ENCODE measurements around the gene FRMD8. TPM values are rescaled to one million over a fixed set of nuclear protein-coding genes. Genes with fewer than 3 reads are reported as not detected.
A peak's percentile ranks its signal among the peaks of the same experiment; 100 is the strongest.

The FRMD8 gene
- total and polyA plus RNA-seq, 9 of the 15 experiments (the other 6 are each of a cell fraction or from before 2014, with no cell fraction given): 4.5 to 54.5 (median 15.8) TPM

- TF ChIP-seq BACH1 (tag; IDR thresholded peaks at IDR 0.05): no peak
- 0 out of 2 replicates have a peak, but pooled peaks have one; percentile 25 for TF ChIP-seq ZC3H8 (IDR thresholded peaks at IDR 0.05)
- TF ChIP-seq ZNF830 (CRISPR knock-in tag; IDR thresholded peaks at IDR 0.05): no peak; the same call in none of the 2 replicates
- TF ChIP-seq, protein P1, sequence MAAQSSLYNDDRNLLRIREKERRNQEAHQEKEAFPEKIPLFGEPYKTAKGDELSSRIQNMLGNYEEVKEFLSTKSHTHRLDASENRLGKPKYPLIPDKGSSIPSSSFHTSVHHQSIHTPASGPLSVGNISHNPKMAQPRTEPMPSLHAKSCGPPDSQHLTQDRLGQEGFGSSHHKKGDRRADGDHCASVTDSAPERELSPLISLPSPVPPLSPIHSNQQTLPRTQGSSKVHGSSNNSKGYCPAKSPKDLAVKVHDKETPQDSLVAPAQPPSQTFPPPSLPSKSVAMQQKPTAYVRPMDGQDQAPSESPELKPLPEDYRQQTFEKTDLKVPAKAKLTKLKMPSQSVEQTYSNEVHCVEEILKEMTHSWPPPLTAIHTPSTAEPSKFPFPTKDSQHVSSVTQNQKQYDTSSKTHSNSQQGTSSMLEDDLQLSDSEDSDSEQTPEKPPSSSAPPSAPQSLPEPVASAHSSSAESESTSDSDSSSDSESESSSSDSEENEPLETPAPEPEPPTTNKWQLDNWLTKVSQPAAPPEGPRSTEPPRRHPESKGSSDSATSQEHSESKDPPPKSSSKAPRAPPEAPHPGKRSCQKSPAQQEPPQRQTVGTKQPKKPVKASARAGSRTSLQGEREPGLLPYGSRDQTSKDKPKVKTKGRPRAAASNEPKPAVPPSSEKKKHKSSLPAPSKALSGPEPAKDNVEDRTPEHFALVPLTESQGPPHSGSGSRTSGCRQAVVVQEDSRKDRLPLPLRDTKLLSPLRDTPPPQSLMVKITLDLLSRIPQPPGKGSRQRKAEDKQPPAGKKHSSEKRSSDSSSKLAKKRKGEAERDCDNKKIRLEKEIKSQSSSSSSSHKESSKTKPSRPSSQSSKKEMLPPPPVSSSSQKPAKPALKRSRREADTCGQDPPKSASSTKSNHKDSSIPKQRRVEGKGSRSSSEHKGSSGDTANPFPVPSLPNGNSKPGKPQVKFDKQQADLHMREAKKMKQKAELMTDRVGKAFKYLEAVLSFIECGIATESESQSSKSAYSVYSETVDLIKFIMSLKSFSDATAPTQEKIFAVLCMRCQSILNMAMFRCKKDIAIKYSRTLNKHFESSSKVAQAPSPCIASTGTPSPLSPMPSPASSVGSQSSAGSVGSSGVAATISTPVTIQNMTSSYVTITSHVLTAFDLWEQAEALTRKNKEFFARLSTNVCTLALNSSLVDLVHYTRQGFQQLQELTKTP (IDR thresholded peaks at IDR 0.05; ENCODE audit: low read depth in 1 of 2, partially characterized antibody in 2 of 2): peak in 1 of 2 experiments; percentile 60
- 0 out of 4 replicates have a peak, but pooled peaks of 1 of the 2 experiments have one; percentile 11 for TF ChIP-seq FOXK2 (conservative IDR thresholded peaks at IDR 0.05 in 1 of 2, IDR thresholded peaks at IDR 0.05 in 1 of 2; ENCODE audit: low read depth in 2 of 2)
- TF ChIP-seq, protein P2, sequence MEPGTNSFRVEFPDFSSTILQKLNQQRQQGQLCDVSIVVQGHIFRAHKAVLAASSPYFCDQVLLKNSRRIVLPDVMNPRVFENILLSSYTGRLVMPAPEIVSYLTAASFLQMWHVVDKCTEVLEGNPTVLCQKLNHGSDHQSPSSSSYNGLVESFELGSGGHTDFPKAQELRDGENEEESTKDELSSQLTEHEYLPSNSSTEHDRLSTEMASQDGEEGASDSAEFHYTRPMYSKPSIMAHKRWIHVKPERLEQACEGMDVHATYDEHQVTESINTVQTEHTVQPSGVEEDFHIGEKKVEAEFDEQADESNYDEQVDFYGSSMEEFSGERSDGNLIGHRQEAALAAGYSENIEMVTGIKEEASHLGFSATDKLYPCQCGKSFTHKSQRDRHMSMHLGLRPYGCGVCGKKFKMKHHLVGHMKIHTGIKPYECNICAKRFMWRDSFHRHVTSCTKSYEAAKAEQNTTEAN (CRISPR knock-in tag; IDR thresholded peaks at IDR 0.05): peak; percentile 87; the same call in 1 of the 2 replicates
- TF ChIP-seq THAP12 (CRISPR knock-in tag; IDR thresholded peaks at IDR 0.05): 0 out of 2 replicates have a peak, but pooled peaks have one; percentile 24
- no peak for TF ChIP-seq NR3C1 (CRISPR knock-in tag; IDR thresholded peaks at IDR 0.05)
- no peak for TF ChIP-seq BMI1 (IDR thresholded peaks at IDR 0.05; ENCODE audit: low read length)
- peak; percentile 10 for TF ChIP-seq ELF2 (CRISPR knock-in tag; IDR thresholded peaks at IDR 0.05)
- no peak for TF ChIP-seq NR0B1 (IDR thresholded peaks at IDR 0.05; ENCODE audit: partially characterized antibody)
- peak in 1 of 2 experiments; percentile 34; a peak in 2 of 4 replicates for TF ChIP-seq FOXA3 (CRISPR knock-in tag; conservative IDR thresholded peaks at IDR 0.05 in 1 of 2, IDR thresholded peaks at IDR 0.05 in 1 of 2)
- TF ChIP-seq DPF2 (IDR thresholded peaks at IDR 0.05): peak; percentile 15; the same call in 1 of the 2 replicates
- peak; percentile 84 for TF ChIP-seq ETS1 (conservative IDR thresholded peaks at IDR 0.05; ENCODE audit: control insufficient read depth, low read depth, low read length)
- no peak for TF ChIP-seq C11orf30 (IDR thresholded peaks at IDR 0.05; ENCODE audit: low read depth)
Observed at GRCh38 chr11:65426839-65427690, 40.6 kb downstream of the FRMD8 start (continued).

Data from K562 (cell line).